Uterus (tissue), 2 donors: ENCODE measurements around the gene PRKG1.

ENCODE experiments used
- CTCF ChIP-seq, 4 experiments: fragments of 200-600 bp in 2 of 4; fragments of 450-650 bp in 2 of 4; sonication (generic) in 2 of 4; IDR thresholded peaks; one replicate each; pipeline ENCODE4 v1.5.1; 2016 to 2019; ENCODE audit warnings: antibody characterized with exemption in 4 of 4, mild to moderate bottlenecking in 2 of 4, moderate library complexity in 1 of 4
- POLR2A ChIP-seq, 2 donors: fragments of 450-650 bp; IDR thresholded peaks; one replicate each; pipeline ENCODE4 v1.6.1; 2016; ENCODE audit warnings: antibody characterized with exemption in 2 of 2, mild to moderate bottlenecking in 1 of 2, moderate library complexity in 1 of 2

GRCh38 chr10:52347327-52347667 lies 1273.0 kb downstream of the PRKG1 start:
- TF ChIP-seq CTCF (IDR thresholded peaks at IDR 0.05), result no peak
- no peak for TF ChIP-seq POLR2A (IDR thresholded peaks at IDR 0.05)
